ENCODE results near the gene ATXN2. TPM values are rescaled to one million over a fixed set of nuclear protein-coding genes. Genes with fewer than 3 reads are reported as not detected.

ATXN2 gene
- total RNA-seq, 1 experiment from 2014 or later = 72.9 TPM

GRCh38 chr12:111417784-111418593 lies 181.1 kb downstream of the ATXN2 start:
- Histone ChIP-seq H2BK15ac (ENCODE audit: low read depth, low read length) (no peak overlapping the region), H2BK120ac (ENCODE audit: low read depth, low read length, poor library complexity, severe bottlenecking) (no peak overlapping the region), H2AK5ac (ENCODE audit: insufficient read length, low read length) (no peak overlapping the region), H3T11ph (ENCODE audit: low read length) (no peak overlapping the region), H3K27ac (ENCODE audit: insufficient read length, low read depth, low read length) (no peak overlapping the region), H3K9ac (ENCODE audit: extremely low read depth, insufficient read length, low read length) (no peak overlapping the region), H3K23me2 (ENCODE audit: insufficient read length, low read depth, low read length, poor library complexity, severe bottlenecking) (no peaks in the 10 kb centered on the region), H3K9me3 (ENCODE audit: control insufficient read depth, low read depth, low read length) (no peaks in the 10 kb centered on the region), H3K79me2 (ENCODE audit: insufficient read depth, low read length) (peaks cover 20% of the 10 kb centered on the region; the same call in 1 of the 2 replicates), H4K8ac (replicated peaks; ENCODE audit: insufficient read length, low read depth, low read length) (no peak overlapping the region), H3K18ac (ENCODE audit: insufficient read length, low read depth, low read length) (no peak overlapping the region), H2BK12ac (ENCODE audit: insufficient read length, low read depth, low read length) (no peak overlapping the region), H2BK20ac (ENCODE audit: low read depth, low read length, poor library complexity, severe bottlenecking) (no peak overlapping the region), H3K23ac (ENCODE audit: insufficient read length, low read depth, low read length) (no peak overlapping the region), H3K4me1 (ENCODE audit: insufficient read depth, low read length) (peaks cover 6% of the 10 kb centered on the region), H2AFZ (ENCODE audit: low read length) (no peak overlapping the region), H2BK5ac (ENCODE audit: insufficient read length, low read length) (no peak overlapping the region), H4K20me1 (ENCODE audit: control insufficient read depth, insufficient read depth, insufficient read length) (no peaks in the 10 kb centered on the region), H4K91ac (ENCODE audit: insufficient read length, low read depth, low read length) (no peak overlapping the region), H4K5ac (ENCODE audit: insufficient read length, low read depth, low read length) (no peak overlapping the region), H3K14ac (ENCODE audit: insufficient read depth, low read length) (no peak overlapping the region), H3K79me1 (ENCODE audit: insufficient read depth, low read depth, low read length, poor library complexity, severe bottlenecking) (no peaks in the 10 kb centered on the region), H3K56ac (ENCODE audit: insufficient read length, low read depth, low read length) (no peak overlapping the region), H3K27me3 (ENCODE audit: insufficient read depth, low read length) (no peaks in the 10 kb centered on the region), H3K4ac (ENCODE audit: low read depth, low read length) (no peak overlapping the region), H3K4me2 (ENCODE audit: insufficient read depth, insufficient read length, low read length) (no peak overlapping the region)
- Mint-ChIP-seq H3K36me3 (ENCODE audit: insufficient read depth in 1 of 3, low read depth in 3 of 3) (peaks cover 14 to 49% (median 17%) of the 10 kb centered on the region in 3 experiments), H3K27ac (no peak overlapping the region; a peak in 1 of 7 replicates), H3K27me3 (ENCODE audit: low read depth) (no peaks in the 10 kb centered on the region), H3K4me3 (no peak overlapping the region), H3K4me1 (peaks cover 40 to 46% of the 10 kb centered on the region in 2 experiments), H3K9me3 (no peaks in the 10 kb centered on the region)
- peak; percentile 73 for DNase-seq
- TF ChIP-seq, protein P1, sequence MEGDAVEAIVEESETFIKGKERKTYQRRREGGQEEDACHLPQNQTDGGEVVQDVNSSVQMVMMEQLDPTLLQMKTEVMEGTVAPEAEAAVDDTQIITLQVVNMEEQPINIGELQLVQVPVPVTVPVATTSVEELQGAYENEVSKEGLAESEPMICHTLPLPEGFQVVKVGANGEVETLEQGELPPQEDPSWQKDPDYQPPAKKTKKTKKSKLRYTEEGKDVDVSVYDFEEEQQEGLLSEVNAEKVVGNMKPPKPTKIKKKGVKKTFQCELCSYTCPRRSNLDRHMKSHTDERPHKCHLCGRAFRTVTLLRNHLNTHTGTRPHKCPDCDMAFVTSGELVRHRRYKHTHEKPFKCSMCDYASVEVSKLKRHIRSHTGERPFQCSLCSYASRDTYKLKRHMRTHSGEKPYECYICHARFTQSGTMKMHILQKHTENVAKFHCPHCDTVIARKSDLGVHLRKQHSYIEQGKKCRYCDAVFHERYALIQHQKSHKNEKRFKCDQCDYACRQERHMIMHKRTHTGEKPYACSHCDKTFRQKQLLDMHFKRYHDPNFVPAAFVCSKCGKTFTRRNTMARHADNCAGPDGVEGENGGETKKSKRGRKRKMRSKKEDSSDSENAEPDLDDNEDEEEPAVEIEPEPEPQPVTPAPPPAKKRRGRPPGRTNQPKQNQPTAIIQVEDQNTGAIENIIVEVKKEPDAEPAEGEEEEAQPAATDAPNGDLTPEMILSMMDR (conservative IDR thresholded peaks at IDR 0.05) = no peak
- no CpG with 5 or more reads among the region's 67 CpGs for WGBS (ENCODE audit: extremely low coverage, insufficient read length, low lambda C conversion rate)

All from H9 (cell line).